K562 (cell line): ENCODE data around the gene CCDC90B. TPM values are rescaled to one million over a fixed set of nuclear protein-coding genes. Genes with fewer than 3 reads are reported as not detected.

ENCODE experiments used
- ARID4B ChIP-seq: sonication (generic); formaldehyde crosslinking; IDR thresholded peaks from 2 replicates; pipeline ENCODE4 v1.8.0; 2022; ENCODE audit warnings: mild to moderate bottlenecking, missing genetic modification reagents
- CLOCK ChIP-seq: fragments of 250-450 bp; sonication (Bioruptor Pico); IDR thresholded peaks from 2 replicates; pipeline ENCODE4 v1.4.0; 2020; ENCODE audit warnings: mild to moderate bottlenecking, moderate library complexity, borderline replicate concordance
- CSDE1 ChIP-seq, 2 experiments: fragments of 450-650 bp; IDR thresholded peaks; 2 replicates each; pipeline ENCODE4 v1.6.1; 2016; ENCODE audit warnings: mild to moderate bottlenecking in 1 of 2
- FOXP4 ChIP-seq: sonication (generic); formaldehyde crosslinking; IDR thresholded peaks from 2 replicates; pipeline ENCODE4 v1.8.0; 2022; ENCODE audit warnings: mild to moderate bottlenecking, missing genetic modification reagents, borderline replicate concordance
- HDGF ChIP-seq: fragments of 450-650 bp; IDR thresholded peaks from 2 replicates; pipeline ENCODE4 v1.6.1; 2016
- HSF4 ChIP-seq: fragments of 250-450 bp; sonication (Bioruptor Pico); IDR thresholded peaks from 2 replicates; pipeline ENCODE4 v2.1.2; 2022; ENCODE audit warnings: mild to moderate bottlenecking, moderate library complexity, borderline replicate concordance
- KLF13 ChIP-seq: fragments of 450-650 bp; IDR thresholded peaks from 2 replicates; pipeline ENCODE4 v1.6.1; 2016; ENCODE audit warnings: missing genetic modification characterization, low read depth, mild to moderate bottlenecking, missing compliant biosample characterization, moderate library complexity, borderline replicate concordance
- NCOR1 ChIP-seq: fragments of 450-650 bp; IDR thresholded peaks from 2 replicates; pipeline ENCODE4 v1.6.1; 2016; ENCODE audit warnings: mild to moderate bottlenecking, moderate library complexity
- NFRKB ChIP-seq: fragments of 450-650 bp; IDR thresholded peaks from 2 replicates; pipeline ENCODE4 v1.6.1; 2016; ENCODE audit warnings: low read depth
- PTRF ChIP-seq: fragments of 450-650 bp; IDR thresholded peaks from 2 replicates; pipeline ENCODE4 v1.6.1; 2016; ENCODE audit warnings: mild to moderate bottlenecking, missing genetic modification characterization, missing compliant biosample characterization
- TBP ChIP-seq: optimal IDR thresholded peaks from 2 replicates; pipeline ENCODE3; 2011; ENCODE audit warnings: low read depth, low read length, improper control_type of control experiment
- TGIF2 ChIP-seq: sonication (generic); formaldehyde crosslinking; IDR thresholded peaks from 2 replicates; pipeline ENCODE4 v1.8.1; 2022; ENCODE audit warnings: mild to moderate bottlenecking, missing genetic modification reagents, moderate library complexity
- XRCC5 ChIP-seq: fragments of 200-400 bp; formaldehyde crosslinking; IDR thresholded peaks from 2 replicates; pipeline ENCODE4 v1.6.1; 2017; ENCODE audit warnings: low read depth, mild to moderate bottlenecking, low read length
- ZKSCAN8 ChIP-seq: fragments of 200-800 bp; sonication (Bioruptor generic); IDR thresholded peaks from 2 replicates; pipeline ENCODE4 v1.6.1; 2016; ENCODE audit warnings: missing genetic modification characterization, missing compliant biosample characterization
- ZNF232 ChIP-seq: sonication (generic); formaldehyde crosslinking; IDR thresholded peaks from 2 replicates; pipeline ENCODE4 v1.8.0; 2022; ENCODE audit warnings: mild to moderate bottlenecking, missing genetic modification reagents
- ZNF551 ChIP-seq: fragments of 250-450 bp; sonication (Bioruptor Pico); IDR thresholded peaks from 2 replicates; pipeline ENCODE4 v1.5.0; 2021; ENCODE audit warnings: mild to moderate bottlenecking, moderate library complexity
- ZNF668 ChIP-seq: fragments of 250-450 bp; sonication (Bioruptor Pico); IDR thresholded peaks from 2 replicates; pipeline ENCODE4 v1.8.0; 2022; ENCODE audit warnings: mild to moderate bottlenecking, inconsistent platforms
- polyA plus RNA-seq, 8 experiments: library from polyadenylated mRNA; depleted of rRNA in 4 of 8; stranded (reverse) in 5 of 8; unstranded in 3 of 8; fragments of >200 nt; fragmentation: Nextera tagmentation in 2 of 8; fragmentation: Illumina TruSeq in 1 of 8; extraction: Ambion mirVana in 2 of 8; extraction: Trizol in 1 of 8; gene quantifications; 2 replicates each; pipeline versions ENCODE4 v1.2.1 to v1.2.3, GENCODE V29; 2011 to 2014; ENCODE audit warnings: inconsistent platforms in 1 of 8, missing spikeins in 1 of 8
- total RNA-seq, 7 experiments: library from RNA; depleted of rRNA in 6 of 7; stranded (reverse); fragments of >200 nt in 6 of 7; fragmentation: Illumina TruSeq in 2 of 7; extraction: Trizol in 2 of 7; gene quantifications; 2 replicates each; pipeline versions ENCODE4 v1.2.1 to v1.2.3, GENCODE V29; 2011 to 2021; ENCODE audit warnings: low replicate concordance in 1 of 7

CCDC90B gene
- total and polyA plus RNA-seq, 9 of the 15 experiments (the other 6 are each of a cell fraction or from before 2014, with no cell fraction given): 26.6 to 63.6 (median 51.8) TPM

GRCh38 chr11:83285771-83286528 is at the start of gene CCDC90B (continued):
- TF ChIP-seq ZKSCAN8 (CRISPR knock-in tag) (no peak), CSDE1 (IDR thresholded peaks at IDR 0.05) (peak in 1 of 2 experiments; percentile 68; a peak in 1 of 4 replicates), ZNF551 (CRISPR knock-in tag) (no peak), PTRF (tag) (no peak), ZNF232 (CRISPR knock-in tag) (no peak), HDGF (no peak), FOXP4 (CRISPR knock-in tag) (no peak), TGIF2 (peak; percentile 11; the same call in 1 of the 2 replicates), CLOCK (CRISPR knock-in tag) (no peak), TBP (peak; percentile 94), XRCC5 (peak; percentile 69; the same call in 1 of the 2 replicates), KLF13 (tag) (peak; percentile 97), ZNF668 (CRISPR knock-in tag) (0 out of 2 replicates have a peak, but pooled peaks have one; percentile 23), ARID4B (peak; percentile 95), NFRKB (peak; percentile 94), HSF4 (0 out of 2 replicates have a peak, but pooled peaks have one; percentile 10), NCOR1 (no peak; the same call in 1 of the 2 replicates)
